ENCODE data around the gene TMPRSS15.

Gene TMPRSS15

DNA sequence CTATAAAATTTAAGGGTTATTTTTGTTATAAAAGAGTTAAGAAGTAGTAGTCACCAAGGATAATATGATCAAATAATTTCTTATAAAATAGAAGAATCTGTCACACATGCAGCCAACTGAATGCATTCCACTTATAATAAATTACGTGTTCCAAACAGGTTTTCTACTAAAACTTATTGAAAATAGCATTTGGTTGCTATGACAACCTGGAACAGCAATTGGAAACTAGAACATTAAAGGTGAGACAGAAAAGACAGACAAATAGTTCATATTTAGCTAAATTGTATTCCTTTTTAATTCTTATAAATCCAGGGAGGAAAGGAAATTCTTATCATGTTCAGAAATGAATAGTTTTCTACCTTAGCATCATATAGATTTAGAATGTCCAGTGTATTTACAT is 168.0 kb downstream of the TMPRSS15 start:
- no peak for ATAC-seq

GRCh38 chr21:18228060-18228739 is 175.4 kb downstream of the TMPRSS15 start:
- no peak for ATAC-seq

DNA sequence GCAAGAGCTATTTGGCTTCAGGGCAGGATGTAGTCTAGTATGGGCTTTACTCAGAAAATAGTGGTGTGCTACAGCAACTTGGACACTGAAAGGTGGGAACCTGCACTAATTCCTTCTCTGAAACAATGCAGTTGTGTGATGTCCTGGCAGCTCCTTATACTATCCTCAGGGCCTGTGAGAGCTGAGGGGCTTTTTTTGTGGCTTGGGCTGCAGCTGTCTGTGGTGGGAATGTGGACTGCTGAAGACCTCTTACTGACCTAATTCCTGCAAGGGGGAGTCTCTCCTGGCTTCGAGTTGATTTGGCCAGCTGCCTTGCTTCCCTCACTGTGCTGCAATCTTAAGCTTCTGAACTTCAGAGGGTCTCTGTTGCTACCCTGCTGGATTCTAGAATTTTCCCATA is 181.2 kb downstream of the TMPRSS15 start:
- no peak for ATAC-seq

DNA sequence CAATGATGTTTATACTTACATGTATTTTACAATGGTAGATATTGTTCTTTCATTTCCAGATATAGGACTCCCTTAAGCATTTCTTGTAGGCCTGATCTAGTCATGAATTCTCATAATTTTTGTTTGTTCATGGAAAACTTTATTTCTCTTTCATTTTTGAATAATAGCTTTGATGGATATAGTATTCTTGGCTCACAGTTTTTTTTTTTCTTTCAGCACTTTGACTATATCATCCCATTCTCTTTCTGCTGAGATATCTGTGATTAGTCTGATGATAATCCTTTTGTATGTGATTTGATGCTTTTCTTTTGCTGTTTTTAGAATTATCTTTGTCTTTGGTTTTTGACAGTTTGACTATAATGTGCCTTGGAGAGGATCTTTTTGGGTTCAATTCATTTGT is 183.1 kb downstream of the TMPRSS15 start:
- ATAC-seq = no peak
